Bronchial epithelial cell (primary cell): ENCODE data around the gene HOXA6. TPM values are rescaled to one million over a fixed set of nuclear protein-coding genes. Genes with fewer than 3 reads are reported as not detected.

Source experiments
- DNase-seq: peaks from one replicate; pipeline ENCODE4 v3.0.0-alpha.2; 2010; ENCODE audit warnings: low read depth
- FAIRE-seq: peaks from 2 replicates; lab custom pipeline; 2011; peaks lifted over from hg19 to GRCh38; lab: Jason Lieb, UNC
- H3K27me3 ChIP-seq: 2 replicates; pipeline ENCODE4 v1.5.1; 2011; ENCODE audit warnings: low read length; ENCODE audit not compliant: control insufficient read depth, insufficient read depth
- H3K36me3 ChIP-seq: 2 replicates; pipeline ENCODE4 v1.5.1; 2011; ENCODE audit warnings: low read length; ENCODE audit not compliant: control insufficient read depth, insufficient read depth
- H3K4me3 ChIP-seq: 2 replicates; pipeline ENCODE4 v1.5.1; 2011; ENCODE audit warnings: mild to moderate bottlenecking, low read depth, low read length, control low read depth
- CTCF ChIP-seq: IDR thresholded peaks from 2 replicates; pipeline ENCODE4 v1.5.1; 2011; ENCODE audit warnings: mild to moderate bottlenecking, moderate library complexity, low read length, control low read depth, inconsistent platforms; ENCODE audit not compliant: insufficient read depth, severe bottlenecking
- total RNA-seq: library from RNA; depleted of rRNA; stranded (reverse); fragments of >200 nt; gene quantifications from 2 replicates; pipeline ENCODE4 v1.2.1, GENCODE V29; 2014

HOXA6 gene
- total RNA-seq = 0.53 TPM in 1 of 2 replicates, not detected in the other

GRCh38 chr7:27147199-27148030, at the start of gene HOXA6:
HOXA6 (minus strand) TSS chr7:27147774; CDS start chr7:27147749, 25 bp downstream.
- no peak for FAIRE-seq
- Histone ChIP-seq H3K27me3 (peaks cover 86% of the 10 kb centered on the region), H3K36me3 (no peaks in the 10 kb centered on the region), H3K4me3 (no peak within 1 kb of the TSS)
- no peak for TF ChIP-seq CTCF
- no peak for DNase-seq

GRCh38 chr7:27196287-27196767, 48.8 kb upstream of the HOXA6 start:
- DNase-seq (peak; percentile 60), FAIRE-seq (no peak)
- Histone ChIP-seq H3K27me3 (peaks cover 65% of the 10 kb centered on the region), H3K4me3 (no peak overlapping the region), H3K36me3 (no peaks in the 10 kb centered on the region)
- TF ChIP-seq CTCF = peak; percentile 75

GRCh38 chr7:27194686-27195379, 47.3 kb upstream of the HOXA6 start:
- Histone ChIP-seq H3K27me3 (peaks cover 68% of the 10 kb centered on the region), H3K4me3 (no peak overlapping the region), H3K36me3 (no peaks in the 10 kb centered on the region)
- no peak for TF ChIP-seq CTCF
- no peak for FAIRE-seq
- DNase-seq = no peak

- no peak for TF ChIP-seq CTCF
- FAIRE-seq = no peak
Observed at GRCh38 chr7:27194002-27194352, 46.4 kb upstream of the HOXA6 start.

GRCh38 chr7:27193335-27194001, 45.9 kb upstream of the HOXA6 start:
- Histone ChIP-seq H3K4me3 (no peak overlapping the region), H3K27me3 (peaks cover 74% of the 10 kb centered on the region), H3K36me3 (no peaks in the 10 kb centered on the region)
- TF ChIP-seq CTCF = no peak
- FAIRE-seq (peak; percentile 47), DNase-seq (no peak)

More at GRCh38 chr7:27194002-27194352, 46.4 kb upstream of the HOXA6 start:
- H3K36me3 ChIP-seq = no peaks in the 10 kb centered on the region
- peaks cover 74% of the 10 kb centered on the region for H3K27me3 ChIP-seq
- no peak overlapping the region for H3K4me3 ChIP-seq
- DNase-seq = no peak
